GM12892 (cell line): Measurements from ENCODE around the gene ACTG2.
"Not testable (repeated sequence)": the region's sequence is repeated elsewhere in the genome, so short reads cannot be mapped to it uniquely, and the experiment has no call there.

ENCODE experiments used
- DNase-seq: peaks from one replicate; pipeline ENCODE4 v3.0.0; 2011; ENCODE audit not compliant: insufficient read length
- FAIRE-seq: peaks from 2 replicates; lab custom pipeline; 2011; peaks lifted over from hg19 to GRCh38; lab: Jason Lieb, UNC
- POLR2A ChIP-seq: IDR thresholded peaks from 2 replicates; pipeline ENCODE4 v1.6.1; 2011; ENCODE audit warnings: low read depth, low read length, control low read depth
- POLR2AphosphoS5 ChIP-seq: IDR thresholded peaks from 2 replicates; pipeline ENCODE4 v1.6.1; 2011; ENCODE audit warnings: low read depth, low read length, control low read depth
- TAF1 ChIP-seq: IDR thresholded peaks from 2 replicates; pipeline ENCODE4 v1.6.1; 2011; ENCODE audit warnings: low read depth, mild to moderate bottlenecking, control low read depth, low read length, borderline replicate concordance

ACTG2 gene

DNA sequence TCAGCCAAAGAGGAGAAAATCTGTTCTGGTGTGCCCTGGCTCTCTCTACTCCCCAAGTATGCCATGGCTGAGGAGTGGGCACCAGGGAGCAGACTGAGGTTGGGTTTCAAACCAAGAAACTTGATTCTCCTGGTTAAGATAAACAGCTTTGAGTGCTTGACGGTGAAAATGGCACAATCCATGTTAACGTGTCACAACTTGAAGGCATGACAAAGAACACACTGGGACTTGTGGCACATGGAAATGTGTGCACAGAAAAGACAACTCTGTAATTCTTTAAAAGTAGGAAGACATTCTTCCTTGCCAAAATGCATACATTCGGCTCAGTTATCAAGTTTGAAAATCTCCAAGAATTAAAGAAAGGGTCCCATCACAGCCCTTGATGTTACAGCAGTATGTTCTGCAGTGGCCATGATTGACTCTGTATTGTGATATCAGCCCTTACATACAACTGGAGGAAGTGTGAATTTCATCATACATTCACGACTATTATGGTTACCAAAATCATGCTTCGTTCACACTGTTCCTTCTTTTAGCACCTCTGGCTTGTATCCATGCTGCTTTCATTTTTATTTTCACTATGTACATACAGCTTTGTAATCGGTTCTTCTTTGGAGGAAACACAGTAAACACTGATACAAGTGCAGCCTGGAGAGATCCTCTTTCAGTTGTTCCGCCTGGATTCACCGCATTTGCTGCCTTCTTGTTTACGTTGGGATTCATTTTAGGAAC, 15.6 kb upstream of the ACTG2 start:
- DNase-seq (no peak), FAIRE-seq (peak; percentile 73)
- no peak for TF ChIP-seq TAF1
- no peak for TF ChIP-seq POLR2A
- no peak for TF ChIP-seq POLR2AphosphoS5

DNA sequence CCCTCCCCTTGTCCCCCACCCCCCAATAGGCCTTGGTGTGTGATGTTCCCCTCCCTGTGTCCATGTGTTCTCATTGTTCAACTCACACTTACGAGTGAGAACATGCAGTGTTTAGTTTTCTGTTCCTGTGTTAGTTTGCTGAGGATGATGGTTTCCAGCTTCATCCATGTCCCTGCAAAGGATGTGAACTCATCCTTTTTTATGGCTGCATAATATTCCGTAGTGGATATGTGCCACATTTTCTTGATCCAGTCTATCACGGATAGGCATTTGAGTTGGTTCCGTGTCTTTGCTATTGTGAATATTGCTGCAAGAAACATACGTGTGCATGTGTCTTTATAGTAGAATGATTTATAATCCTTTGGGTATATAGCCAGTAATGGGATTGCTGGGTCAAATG, 14.8 kb upstream of the ACTG2 start:
- not testable (repeated sequence) for DNase-seq, FAIRE-seq

DNA sequence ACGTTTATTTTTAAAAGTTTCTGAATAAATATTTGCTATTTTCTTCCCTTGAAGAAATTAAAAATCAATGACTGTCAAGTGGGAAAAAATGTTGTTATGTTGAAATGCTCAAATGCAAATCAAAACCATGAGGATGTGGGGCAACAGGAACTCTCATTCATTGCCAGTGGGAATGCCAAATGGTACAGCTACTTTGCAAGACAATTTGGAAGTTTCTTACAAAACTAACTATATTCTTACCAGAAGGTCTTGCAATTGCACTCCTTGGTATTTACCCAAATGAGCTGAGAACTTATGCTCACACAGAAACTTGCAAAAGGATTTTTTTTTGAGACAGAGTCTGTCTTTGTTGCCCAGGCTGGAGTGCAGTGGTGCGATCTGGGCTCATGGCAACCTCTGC, 7.4 kb upstream of the ACTG2 start:
- no peak for TF ChIP-seq POLR2AphosphoS5
- TF ChIP-seq POLR2A: no peak
- no peak for TF ChIP-seq TAF1
- FAIRE-seq (no peak), DNase-seq (no peak)

DNA sequence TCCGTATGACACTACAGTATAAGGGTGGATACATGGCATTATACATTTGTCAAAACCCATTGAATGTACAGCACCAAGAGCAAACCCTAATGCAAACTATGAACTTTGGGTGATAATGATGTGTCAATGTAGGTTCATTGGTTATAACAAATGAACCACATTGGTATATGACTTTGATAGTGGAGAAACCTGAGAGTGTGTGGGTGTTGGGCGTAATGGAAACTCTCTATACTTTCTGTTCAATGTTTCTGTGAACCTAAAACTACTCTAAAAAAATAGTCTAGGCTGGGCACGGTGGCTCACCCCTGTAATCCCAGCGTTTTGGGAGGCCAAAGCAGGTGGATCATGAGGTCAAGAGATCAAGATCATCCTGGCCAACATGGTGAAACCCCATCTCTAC, 6.5 kb upstream of the ACTG2 start:
- TF ChIP-seq POLR2A (no peak), TAF1 (no peak), POLR2AphosphoS5 (no peak)
- DNase-seq (no peak), FAIRE-seq (no peak)

DNA sequence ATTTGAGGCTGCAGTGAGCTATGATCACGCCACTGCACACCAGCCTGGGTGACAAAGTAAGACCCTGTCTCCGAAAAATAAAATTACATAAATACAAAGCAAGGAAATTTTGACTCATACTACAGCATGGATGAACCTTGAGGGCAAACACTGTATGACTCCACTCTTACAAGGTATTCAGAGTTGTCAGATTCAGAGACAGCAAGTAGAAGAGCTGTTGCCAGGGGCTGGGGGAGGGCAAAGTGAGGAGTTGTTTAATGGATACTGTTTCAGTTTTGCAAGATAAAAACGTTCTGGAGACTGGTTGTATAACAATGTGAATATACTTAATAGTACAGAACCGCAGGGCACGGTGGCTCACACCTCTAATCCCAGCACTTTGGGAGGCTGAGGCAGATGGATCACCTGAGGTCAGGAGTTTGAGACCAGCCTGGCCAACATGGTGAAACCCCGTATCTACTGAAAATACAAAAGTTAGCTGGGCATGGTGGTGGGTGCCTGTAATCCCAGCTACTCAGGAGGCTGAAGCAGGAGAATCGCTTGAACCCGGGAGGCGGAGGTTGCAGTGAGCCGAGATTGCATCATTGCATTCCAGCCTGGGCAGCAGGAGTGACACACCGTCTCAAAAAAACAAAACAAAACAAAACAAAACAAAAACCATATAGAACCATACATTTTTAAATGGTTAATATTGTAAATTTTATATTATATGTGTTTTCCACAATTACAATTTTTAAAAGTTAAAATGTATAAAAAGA, 5.0 kb upstream of the ACTG2 start:
- DNase-seq, FAIRE-seq: not testable (repeated sequence)

DNA sequence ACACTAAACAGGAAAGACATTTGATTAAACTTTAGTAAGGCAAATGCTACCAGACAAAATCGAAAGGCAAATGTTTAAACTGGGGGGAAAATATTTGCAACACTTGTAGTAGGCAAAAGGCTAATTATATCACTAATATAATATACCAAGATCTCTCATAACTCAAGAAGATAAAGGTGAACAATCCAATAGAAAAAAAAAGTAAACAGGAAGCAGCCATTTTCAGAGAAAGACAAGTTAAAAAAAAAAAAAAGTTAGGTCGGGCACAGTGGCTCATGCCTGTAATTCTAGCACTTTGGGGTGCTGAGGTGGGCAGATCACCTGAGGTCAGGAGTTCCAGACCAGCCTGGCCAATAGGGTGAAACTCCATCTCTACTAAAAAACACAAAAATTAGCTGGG, 4.4 kb upstream of the ACTG2 start:
- FAIRE-seq: no peak

DNA sequence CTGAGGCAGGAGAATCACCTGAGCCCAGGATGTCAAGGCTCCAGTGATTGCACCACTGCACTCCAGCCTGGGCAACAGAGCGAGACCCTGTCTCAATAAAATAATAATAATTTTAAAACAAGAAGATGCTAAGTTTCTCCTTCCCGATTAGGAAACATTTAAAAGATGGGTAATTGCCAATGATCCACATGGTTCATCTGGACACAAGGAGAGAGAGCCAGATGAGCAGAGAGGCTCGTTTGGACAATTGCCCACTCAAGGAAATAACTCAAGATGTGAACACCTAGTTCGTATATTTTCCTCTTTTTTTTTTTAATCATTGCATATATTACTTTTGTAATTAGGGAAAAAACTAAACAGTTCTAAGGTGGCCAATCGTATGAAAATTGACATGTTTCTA, 3.6 kb upstream of the ACTG2 start:
- FAIRE-seq (no peak), DNase-seq (no peak)
- TF ChIP-seq TAF1 (no peak), POLR2AphosphoS5 (no peak), POLR2A (no peak)

More for the DNA sequence above, 4.4 kb upstream of the ACTG2 start:
- no peak for DNase-seq
- TF ChIP-seq TAF1 (no peak), POLR2A (no peak), POLR2AphosphoS5 (no peak)

DNA sequence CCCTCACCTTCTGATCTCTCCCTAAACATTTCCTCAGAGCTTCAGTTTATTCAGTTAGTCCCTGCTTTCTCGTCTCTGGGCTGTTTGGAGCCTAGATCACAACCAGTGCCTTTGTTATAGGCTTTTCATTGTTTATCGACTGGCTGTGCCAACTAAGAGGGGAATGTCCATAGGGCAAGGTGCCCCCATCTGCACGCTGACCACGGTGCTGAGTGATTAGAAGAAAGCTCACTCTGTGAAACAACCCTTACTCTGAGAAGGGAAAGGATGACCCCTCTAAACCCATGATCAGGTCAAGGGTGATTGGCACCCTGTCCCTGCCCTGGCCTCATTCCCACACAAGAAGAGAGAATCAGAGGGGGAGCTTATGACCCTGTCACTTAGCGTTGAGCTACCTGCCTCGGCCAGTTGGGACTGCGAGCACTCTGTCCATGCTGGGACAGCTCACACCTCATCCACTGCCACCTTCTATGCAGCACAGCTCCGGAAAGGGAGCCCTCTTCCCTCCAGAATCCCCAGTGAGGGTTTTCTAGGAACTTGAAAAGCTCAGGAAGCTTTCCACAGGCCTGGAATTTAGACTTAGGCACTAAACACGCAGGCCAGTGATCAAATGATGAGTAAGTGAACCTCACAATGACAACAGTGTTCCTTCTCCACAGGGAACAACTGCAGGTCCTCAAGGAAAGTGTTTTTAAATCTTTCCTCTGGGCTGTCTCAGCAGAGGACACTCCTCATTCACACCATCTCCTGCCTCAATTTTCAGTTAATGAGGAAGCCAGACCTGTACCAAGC, 2.3 kb upstream of the ACTG2 start:
- FAIRE-seq: no peak
- TF ChIP-seq POLR2A (no peak), TAF1 (no peak), POLR2AphosphoS5 (no peak)

DNA sequence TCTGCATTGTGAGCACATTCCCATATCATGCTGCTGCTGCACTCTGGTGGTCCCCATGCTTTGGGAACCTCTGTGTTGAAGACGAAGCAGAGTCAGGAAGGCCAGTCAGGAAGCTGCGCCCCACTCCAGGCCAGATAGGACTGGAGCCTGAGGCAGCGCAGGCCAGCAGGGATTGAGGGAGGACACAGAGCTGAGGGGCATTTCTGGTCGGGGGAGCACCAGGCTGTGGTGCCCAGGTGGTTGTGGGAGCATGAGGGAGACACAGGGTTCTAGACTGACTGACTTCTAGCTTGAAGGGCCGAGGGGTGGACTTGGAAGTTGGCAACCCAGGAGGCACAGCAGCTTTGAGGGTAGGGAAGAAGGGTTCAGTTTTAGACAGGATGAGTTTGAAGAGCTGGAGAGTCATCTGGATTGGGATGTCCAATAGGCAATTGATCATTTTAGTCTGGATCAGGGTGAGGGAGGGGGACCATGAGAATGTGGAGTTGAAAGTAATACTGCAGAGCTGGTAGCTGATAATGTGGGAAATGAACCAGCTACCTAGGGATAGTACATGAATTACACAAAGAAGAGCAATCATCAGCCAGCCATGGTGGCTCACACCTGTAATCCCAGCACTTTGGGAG, 1.4 kb upstream of the ACTG2 start:
- TF ChIP-seq POLR2AphosphoS5 (no peak), POLR2A (no peak), TAF1 (no peak)
- no peak for FAIRE-seq

More for the DNA sequence above, 2.3 kb upstream of the ACTG2 start:
- no peak for DNase-seq

DNA sequence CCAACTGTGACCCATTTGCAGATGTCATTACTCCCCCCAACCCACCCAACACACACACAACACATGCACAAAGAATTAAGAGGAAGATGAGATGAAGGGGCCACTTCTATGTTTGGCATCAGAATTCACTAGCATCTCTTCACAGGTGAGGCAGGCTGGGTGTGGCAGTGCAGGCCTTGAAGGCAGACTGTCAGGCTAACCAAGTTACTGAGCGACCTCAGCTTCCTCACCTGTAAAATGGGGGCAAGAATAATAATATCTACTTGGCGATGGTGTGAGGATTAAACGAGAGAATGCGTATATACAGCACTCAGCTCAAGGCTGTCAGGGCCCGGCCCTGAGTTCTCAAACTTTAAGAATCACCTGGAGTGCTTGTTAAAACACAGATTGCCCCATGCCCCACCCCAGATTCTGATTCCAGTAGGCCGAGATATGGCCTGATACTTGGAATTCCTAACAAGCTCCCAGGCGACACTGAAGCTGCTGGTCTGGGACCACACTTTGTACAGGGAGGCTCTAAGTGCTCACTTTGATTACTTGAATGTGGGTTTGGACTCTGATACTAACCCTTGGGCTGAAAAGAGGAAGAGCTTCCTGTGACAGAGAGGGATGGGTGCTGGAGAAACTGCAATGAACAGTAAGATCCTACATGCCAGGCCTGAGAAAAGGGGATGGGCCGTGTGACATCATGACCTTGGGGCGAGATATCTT, 1.1 kb downstream of the ACTG2 start:
- FAIRE-seq (no peak), DNase-seq (no peak)
- no peak for TF ChIP-seq POLR2A
- TF ChIP-seq TAF1: no peak
- TF ChIP-seq POLR2AphosphoS5: no peak

More for the DNA sequence above, 1.4 kb upstream of the ACTG2 start:
- no peak for DNase-seq

DNA sequence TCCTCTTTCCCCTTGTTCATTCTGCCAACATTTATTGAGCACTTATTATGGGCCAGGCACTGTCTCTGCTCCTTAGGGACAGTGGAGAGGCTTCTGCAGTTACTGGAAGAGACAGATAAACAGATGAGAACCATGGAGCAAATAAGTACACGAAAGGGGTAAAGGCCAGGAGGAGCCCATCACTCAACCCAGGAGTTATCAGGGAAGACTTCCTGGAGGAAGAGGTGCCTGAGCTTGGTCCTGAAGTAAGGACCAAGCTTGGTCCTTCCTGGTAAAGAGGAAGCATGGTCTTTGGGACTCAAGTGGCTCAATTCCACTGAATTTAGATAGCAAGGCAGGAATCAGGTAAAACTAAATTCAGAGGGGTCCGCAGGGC, 1.7 kb downstream of the ACTG2 start:
- FAIRE-seq (no peak), DNase-seq (no peak)
- TF ChIP-seq TAF1 (no peak), POLR2A (no peak), POLR2AphosphoS5 (no peak)

DNA sequence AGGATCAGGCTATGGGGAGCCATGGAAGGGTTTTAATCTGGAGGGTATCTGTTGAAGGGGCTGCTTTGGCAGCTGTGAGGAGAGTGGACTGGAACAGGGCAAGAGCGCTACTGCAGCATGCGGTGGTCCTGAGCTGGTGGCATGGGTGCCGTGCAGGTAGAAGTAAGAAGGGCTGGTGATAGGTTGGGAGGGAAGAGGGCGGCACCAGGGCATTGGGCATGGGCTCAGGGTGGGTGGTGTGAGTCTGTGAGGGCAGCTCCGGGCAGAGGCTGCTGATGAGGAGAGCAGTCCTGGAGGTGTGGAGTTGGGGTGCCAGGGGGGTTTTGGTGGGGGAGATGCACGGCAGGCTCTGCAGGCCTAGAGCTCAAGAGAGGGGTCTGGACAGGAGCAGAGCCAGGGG, 2.1 kb downstream of the ACTG2 start:
- TF ChIP-seq POLR2A (no peak), POLR2AphosphoS5 (no peak), TAF1 (no peak)
- FAIRE-seq (no peak), DNase-seq (no peak)
